HepG2 (cell line): Measurements from ENCODE around the gene DCLK1.

ENCODE experiments used
- CEBPB ChIP-seq: IDR thresholded peaks from 2 replicates; pipeline ENCODE4 v1.6.1; 2011; ENCODE audit warnings: low read depth, low read length, improper control_type of control experiment, borderline replicate concordance
- GABPA ChIP-seq, 2 experiments: IDR thresholded peaks; 2 replicates each; pipeline ENCODE4 v1.6.1; 2011 to 2016; ENCODE audit warnings: low read depth in 2 of 2, low read length in 1 of 2, missing biosample characterization in 1 of 2, missing genetic modification characterization in 1 of 2
- JUN ChIP-seq: sonication (generic); formaldehyde crosslinking; IDR thresholded peaks from 2 replicates; pipeline ENCODE4 v1.4.0; 2020; ENCODE audit warnings: mild to moderate bottlenecking, missing genetic modification reagents
- NCOR1 ChIP-seq: fragments of 200-600 bp; sonication (generic); IDR thresholded peaks from 2 replicates; pipeline ENCODE4 v1.7.0; 2017; ENCODE audit warnings: antibody characterized with exemption, low read length, borderline replicate concordance
- RXRB ChIP-seq: IDR thresholded peaks from 2 replicates; pipeline ENCODE4 v1.6.1; 2016; ENCODE audit warnings: borderline replicate concordance, missing genetic modification reagents, missing compliant biosample characterization
- ZNF644 ChIP-seq: IDR thresholded peaks from 2 replicates; pipeline ENCODE4 v1.6.1; 2016; ENCODE audit warnings: low read depth
- TF ChIP-seq, protein P1 (sequence below): sonication (generic); formaldehyde crosslinking; IDR thresholded peaks from 2 replicates; pipeline ENCODE4 v1.5.0; 2020; ENCODE audit warnings: mild to moderate bottlenecking, missing genetic modification reagents, moderate library complexity

DNA sequence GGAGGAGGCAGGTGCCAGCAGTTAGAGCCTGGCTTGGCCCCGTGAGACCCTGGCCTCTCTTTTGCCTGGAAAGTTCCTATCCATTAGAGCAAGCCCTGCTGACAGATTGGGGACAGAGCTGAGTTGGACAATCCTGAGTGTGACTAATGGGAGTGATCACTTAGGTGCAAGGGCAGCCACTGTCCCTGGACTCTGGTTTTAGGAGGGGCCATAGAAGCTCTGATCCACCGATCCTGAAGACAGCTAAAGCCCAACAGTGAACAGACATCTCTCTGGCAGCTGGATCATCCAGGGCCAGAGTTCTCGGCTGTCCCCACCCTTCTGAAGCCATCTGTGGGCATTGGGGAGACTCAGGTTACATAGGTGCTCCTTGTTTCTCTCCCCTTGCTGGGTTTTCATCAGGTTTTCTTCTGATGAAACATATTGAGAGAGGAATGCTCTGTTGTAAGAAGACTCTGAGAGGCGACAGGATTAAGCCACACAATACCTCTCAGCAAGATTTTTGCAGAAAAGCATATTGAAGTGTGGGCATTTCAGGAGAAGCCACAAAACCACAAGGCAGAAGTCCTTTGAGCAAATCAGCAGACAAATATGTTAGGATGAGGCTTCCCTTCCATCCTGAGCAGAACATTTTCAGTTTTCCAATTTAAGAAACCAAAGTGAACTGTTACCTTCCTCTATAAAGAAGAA is 366.7 kb downstream of the DCLK1 start:
- TF ChIP-seq ZNF644 (CRISPR knock-in tag) (no peak), RXRB (CRISPR knock-in tag) (no peak), JUN (CRISPR knock-in tag) (no peak), GABPA (IDR thresholded peaks at IDR 0.05; ENCODE audit: low read depth, low read length) (no peak), GABPA (CRISPR knock-in tag; IDR thresholded peaks at IDR 0.05; ENCODE audit: low read depth) (no peak), NCOR1 (no peak), CEBPB (no peak)
- TF ChIP-seq, protein P1, sequence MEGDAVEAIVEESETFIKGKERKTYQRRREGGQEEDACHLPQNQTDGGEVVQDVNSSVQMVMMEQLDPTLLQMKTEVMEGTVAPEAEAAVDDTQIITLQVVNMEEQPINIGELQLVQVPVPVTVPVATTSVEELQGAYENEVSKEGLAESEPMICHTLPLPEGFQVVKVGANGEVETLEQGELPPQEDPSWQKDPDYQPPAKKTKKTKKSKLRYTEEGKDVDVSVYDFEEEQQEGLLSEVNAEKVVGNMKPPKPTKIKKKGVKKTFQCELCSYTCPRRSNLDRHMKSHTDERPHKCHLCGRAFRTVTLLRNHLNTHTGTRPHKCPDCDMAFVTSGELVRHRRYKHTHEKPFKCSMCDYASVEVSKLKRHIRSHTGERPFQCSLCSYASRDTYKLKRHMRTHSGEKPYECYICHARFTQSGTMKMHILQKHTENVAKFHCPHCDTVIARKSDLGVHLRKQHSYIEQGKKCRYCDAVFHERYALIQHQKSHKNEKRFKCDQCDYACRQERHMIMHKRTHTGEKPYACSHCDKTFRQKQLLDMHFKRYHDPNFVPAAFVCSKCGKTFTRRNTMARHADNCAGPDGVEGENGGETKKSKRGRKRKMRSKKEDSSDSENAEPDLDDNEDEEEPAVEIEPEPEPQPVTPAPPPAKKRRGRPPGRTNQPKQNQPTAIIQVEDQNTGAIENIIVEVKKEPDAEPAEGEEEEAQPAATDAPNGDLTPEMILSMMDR (CRISPR knock-in tag) = no peak
